GM19372 (cell line): ENCODE results near the gene CBLN3.
"Not testable (repeated sequence)": the region's sequence is repeated elsewhere in the genome, so short reads cannot be mapped to it uniquely, and the experiment has no call there.

Experiments
- ATAC-seq: cut with Tn5 transposase; IDR thresholded peaks from one replicate; pipeline ENCODE4 v1.9.1; 2021; ENCODE audit warnings: mild to moderate bottlenecking, low read depth, moderate library complexity; ENCODE audit not compliant: unreplicated experiment

Gene CBLN3

DNA sequence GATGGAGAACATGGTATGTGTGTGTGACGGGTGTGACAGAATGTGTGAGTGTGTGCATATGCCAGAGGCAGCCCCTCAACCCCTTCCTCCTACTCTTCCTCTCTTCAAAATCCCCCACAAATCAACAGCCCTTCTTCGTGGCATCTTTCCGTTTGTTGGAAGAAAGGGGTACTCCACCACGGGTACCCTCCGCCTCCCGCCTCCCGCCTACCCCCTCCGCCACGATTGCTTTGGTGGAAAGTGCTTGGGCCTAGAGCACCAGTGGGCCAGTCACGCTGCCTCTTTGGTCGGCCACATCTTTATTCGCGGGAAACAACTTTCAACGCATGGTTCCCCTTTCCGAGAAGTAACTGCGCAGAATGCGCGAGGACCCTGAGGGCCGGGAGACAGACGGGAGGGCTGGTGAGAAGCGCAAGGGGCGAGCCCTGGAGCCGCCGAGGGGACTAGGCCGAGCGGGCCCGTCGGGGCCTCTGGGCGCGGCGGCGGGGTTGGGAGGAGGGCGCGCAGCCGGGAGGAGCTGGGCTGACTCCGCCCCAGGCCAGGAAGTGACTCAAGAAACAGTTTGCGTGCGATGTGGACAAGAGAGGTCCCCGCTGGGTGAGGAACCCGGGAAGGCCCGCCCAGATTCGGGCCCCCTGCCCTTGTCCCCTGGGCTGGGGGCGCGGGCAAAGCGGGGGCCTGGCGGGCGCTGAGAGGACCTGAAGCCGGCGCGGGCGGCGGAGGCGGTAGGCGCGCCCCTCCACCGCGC, at the start of gene CBLN3, which contains the start of gene KHNYN:
TSS of gene CBLN3 (minus strand) at position 274 of the 748 bp plus-strand sequence. CDS start 614 bp downstream, outside the sequence.
TSS of gene KHNYN (plus strand) at position 560 of the 748 bp plus-strand sequence. CDS start 777 bp downstream, outside the sequence.
- ATAC-seq: peak; percentile 75

DNA sequence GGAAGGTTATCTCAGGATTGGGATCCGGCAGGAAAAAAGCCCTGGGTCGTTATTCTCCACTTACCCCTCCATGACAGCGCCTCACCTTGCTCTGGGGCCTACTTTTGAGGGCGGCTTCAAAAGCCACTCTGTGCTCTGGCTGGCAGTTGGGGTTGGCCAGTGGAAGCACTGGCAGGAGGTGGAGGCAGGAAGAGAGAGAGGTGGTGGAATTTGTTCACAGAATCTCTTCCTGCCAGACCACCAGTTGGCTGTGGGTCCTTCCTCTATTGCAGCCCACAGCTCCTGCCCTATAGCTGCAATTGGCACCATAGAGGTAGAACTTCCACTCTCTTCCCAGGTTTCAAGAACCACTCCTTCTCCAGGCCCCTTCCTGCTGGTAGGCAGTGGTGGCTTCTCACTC, 45.8 kb upstream of the CBLN3 start:
- no peak for ATAC-seq

DNA sequence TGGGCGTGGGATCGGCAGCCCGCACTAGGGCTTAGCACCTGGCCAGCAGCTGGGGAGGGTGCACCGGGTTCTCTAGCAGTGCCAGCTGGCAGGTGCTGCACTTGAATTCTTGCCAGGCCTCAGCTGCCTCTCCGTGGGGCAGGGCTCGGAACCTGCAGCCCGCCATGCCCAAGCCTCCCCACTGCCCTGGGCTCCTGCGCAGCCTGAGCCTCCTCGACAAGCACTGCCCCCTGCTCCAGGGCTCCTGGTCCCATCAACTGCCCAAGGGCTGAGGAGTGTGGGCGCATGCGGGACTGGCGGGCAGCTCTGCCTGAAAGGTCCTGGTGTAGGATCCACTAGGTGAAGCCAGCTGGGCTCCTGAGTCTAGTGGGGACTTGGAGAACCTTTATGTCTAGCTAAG, 43.7 kb upstream of the CBLN3 start:
- no peak for ATAC-seq

- not testable (repeated sequence) for ATAC-seq
These were observed 41.0 kb upstream of the CBLN3 start for GRCh38 chr14:24470450-24470849.

DNA sequence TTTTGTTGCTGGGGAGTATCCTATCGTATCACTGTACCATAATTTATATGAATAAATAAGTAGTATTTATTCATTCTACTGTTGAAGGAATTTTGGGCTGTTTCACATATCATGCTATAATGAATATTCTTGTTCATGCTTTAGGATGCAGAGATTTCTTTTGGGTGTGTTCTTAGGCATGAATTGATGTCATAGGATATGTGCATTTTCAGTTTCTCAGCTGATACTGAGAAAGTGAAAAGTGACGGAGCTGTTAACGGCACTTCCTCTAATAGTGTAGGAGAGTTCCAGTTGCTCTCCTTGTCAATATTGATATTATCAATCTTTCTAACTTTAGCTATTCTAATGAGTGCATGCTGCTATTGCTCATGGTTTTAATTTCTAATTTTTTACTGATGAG, 36.3 kb upstream of the CBLN3 start:
- ATAC-seq: no peak

GRCh38 chr14:24465368-24465767, 35.9 kb upstream of the CBLN3 start:
- ATAC-seq: no peak

DNA sequence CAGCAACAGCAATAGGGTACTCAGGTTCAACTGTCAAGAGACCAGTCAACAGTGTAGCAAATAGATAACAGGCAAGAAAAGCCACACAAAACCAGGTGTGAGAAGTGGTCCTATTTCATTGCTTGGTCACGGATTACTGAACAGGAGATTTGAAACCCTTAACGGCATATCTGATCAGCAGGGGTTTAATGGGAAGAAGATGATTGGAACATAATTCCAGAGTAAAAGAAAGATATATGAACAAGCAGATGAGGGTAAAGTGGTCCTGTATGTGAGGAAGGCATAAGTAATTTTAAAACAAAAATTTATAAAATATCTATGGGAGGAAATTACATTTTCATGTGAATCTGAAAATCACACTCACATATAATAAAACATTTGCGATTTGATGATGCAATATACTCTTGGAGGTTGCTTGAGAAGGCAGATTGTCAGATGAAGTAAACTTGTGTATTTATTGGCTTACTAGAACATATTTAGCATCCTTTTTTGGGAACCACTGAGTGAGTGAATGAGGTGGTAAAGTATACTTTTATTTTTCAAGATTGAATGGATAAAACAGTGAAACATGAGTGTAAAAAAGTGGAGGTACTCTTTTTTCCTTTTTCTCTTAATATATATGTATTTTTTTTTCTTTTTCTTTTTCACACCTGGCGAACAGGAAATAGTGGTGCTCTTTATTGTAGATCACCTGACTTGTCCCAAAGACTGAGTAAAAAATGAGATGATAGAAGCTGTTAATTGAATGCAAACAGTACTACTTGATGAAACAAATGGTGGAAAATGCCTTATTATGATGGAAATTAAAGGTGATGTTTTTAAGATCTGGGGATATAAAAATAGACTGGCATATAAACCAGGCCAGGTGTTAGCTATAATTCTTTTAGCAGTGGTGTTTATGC, 34.7 kb upstream of the CBLN3 start:
- ATAC-seq: no peak

GRCh38 chr14:24463017-24463883, 33.8 kb upstream of the CBLN3 start:
- no peak for ATAC-seq

DNA sequence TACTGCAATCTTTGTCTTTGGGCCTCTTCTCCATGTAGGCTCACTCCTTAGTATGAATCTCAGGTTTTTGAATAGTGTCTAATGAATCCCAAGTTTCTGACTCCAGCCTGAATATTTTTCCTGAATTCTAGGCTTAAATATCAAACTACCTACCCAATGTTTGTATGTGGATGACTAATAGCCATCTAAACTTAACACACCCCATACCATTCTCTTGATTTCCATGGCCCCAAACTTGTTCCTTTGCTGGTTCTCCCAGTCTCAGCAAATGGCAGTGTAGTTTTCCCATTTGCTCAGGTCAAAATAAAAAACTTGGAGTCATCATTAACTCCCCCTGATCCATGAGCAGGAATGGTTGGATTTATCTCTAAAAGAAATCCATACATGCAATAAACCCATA, 31.9 kb upstream of the CBLN3 start:
- ATAC-seq: no peak

- no peak for ATAC-seq
These were observed 29.9 kb upstream of the CBLN3 start for GRCh38 chr14:24459331-24459730.

DNA sequence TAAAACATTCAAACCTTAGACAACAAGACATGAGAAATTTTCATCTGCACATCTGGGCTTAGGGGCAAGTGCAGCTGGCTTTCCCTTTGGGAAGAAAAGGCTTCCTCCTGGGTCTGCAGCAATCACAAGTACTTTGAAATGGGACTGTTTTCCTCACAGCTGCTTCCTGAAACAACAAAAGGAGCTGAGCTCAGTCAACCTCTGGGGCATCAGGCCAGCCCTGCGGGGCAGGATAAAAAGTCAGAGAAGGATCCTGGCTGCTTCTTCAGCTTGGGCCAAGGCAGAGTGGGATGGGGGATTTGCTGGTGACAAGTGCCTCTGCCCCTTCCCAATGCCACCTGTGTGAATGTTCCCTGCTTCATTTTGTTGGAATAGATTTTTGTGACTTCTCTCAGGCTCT, 29.3 kb upstream of the CBLN3 start:
- ATAC-seq: no peak

DNA sequence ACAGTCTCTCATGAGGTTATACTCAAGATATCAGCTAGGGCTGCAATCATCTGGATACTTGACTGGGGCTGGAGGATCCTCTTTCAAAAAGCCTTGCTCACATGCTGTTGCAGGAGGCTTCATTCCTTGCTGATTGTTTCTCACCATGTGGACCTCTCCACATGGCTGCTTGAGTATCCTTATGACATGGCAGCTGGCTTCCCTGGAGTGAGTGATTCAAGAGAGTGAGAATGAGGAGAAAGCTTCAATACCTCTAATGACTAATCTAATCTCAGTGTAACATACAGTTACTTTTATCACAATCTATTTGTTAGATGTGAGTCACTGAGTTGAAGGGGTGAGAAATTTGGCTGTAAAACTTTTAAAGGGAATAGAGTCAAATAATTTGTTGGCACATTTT, 27.5 kb upstream of the CBLN3 start:
- ATAC-seq: no peak

GRCh38 chr14:24450828-24451227, 21.4 kb upstream of the CBLN3 start:
- not testable (repeated sequence) for ATAC-seq

- no peak for ATAC-seq
These were observed 13.7 kb upstream of the CBLN3 start for GRCh38 chr14:24443053-24443665.

DNA sequence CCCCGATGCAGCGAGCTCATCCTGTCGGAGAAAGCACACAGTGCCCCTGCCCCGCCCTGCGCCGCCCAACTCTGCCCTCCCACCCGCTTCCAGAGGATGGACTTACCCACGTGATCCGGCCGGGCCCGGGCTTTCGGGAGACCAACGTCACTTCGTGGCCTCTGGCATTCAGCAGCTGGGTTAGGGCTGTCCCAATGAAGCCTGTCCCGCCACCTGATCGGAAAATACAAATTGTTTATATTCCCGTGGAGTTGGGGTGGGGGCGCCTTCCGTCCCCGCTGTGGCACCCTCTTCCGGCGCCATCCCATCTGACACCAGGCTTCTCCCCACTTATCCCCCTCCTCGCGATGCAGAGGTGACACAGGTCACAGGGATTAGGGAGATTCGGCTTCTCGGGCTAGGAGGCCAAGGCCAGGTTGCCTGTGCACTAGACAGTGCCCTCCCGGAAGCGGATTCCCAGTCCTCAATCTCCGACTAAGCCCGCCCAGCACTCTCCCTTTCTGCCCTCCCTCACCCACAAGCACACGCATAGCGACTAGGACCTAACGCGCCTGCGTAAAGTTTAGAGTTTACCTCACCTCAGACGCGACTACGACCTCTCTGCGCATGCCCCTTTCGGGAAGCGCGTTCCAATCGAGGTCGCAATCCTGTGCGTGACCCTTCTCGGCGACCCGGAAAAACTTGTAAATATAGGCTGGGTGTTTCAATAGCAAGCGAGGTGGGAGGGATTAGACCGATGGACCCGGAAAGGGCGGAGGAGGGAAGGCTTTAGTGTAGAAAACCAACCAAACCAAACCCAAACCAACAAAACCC, 13.0 kb upstream of the CBLN3 start, which contains the start of gene SDR39U1:
TSS of gene SDR39U1 (minus strand) at position 537 of the 813 bp plus-strand sequence. CDS start at position 530, 7 bp downstream.
- ATAC-seq: peak; percentile 90

DNA sequence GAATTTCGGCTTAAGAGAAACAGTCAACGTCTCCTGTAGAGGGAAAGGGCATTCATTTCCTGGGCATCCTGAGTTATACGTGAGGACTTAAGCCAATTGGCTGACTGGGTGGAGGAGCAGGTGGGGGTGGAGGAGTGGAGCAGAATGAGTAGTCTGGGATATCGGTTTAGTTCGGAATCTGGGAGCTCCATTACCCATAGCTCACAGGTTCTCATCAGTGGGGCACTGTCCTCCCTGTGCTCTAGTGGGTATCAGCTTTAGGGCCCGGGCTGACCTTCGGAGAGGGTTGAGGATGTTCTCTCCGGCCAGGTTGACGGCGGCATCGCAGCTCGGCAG, 12.4 kb upstream of the CBLN3 start:
- no peak for ATAC-seq

DNA sequence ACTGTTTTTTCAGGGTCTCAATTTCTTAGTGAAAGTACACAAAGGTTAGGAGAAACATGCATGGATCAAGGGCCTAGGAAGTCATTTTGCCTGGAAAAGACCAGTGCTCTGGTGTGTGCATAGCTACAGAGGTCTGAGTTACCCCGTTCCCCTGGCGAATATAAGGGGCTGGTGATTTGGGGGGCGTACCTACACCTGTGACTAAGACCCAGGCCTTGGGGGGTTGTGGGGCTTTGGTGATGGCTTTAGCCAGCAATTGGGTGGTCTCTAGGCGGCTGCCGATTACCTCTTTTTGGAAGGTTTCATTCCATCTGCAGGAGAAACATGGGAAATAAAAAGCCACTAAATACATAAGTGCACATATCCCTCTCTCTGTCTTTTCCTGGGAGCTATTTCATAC, 12.0 kb upstream of the CBLN3 start:
- ATAC-seq: no peak

DNA sequence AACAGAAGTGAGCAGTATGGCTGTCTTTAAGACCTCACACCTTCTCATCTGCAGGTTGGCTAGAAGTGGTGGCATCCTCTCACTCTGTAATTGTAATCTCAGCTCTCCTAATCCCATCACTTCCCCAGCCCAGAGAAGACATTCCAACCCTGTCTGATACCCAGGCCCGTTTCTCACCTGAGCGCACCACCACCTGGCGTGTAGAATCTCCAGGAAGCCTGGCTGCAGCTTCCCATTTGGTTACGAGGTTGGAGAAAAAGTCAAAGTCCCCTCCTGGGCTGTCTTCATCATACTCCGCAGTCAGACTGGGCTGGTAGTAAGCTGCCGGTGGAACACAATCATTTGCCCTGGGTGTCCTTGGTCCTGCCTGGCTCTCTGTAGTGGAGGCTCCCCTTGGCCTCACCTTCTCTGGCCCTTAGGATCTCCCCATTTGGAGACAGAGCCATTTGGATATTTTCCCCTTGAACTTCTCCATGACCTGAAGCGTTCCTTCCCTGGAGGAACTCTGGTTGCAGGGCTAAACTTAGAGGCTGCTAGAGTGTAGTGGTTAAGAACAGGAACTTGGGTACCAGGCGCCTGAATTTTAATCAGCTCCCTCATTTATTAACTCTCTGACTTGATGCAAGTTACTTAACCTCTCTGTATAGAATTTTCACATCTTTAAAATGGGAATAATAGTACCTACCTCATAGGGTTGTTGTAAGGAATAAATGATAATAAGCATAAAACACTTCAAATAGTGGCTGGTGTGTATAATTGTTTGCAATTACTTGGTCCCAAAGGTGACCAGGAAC, 11.3 kb upstream of the CBLN3 start:
- no peak for ATAC-seq
